ENCODE measurements around the gene CCDC12. TPM values are rescaled to one million over a fixed set of nuclear protein-coding genes. Genes with fewer than 3 reads are reported as not detected.

The CCDC12 gene
- total RNA-seq, 1 experiment from 2014 or later: 36.0 TPM

DNA sequence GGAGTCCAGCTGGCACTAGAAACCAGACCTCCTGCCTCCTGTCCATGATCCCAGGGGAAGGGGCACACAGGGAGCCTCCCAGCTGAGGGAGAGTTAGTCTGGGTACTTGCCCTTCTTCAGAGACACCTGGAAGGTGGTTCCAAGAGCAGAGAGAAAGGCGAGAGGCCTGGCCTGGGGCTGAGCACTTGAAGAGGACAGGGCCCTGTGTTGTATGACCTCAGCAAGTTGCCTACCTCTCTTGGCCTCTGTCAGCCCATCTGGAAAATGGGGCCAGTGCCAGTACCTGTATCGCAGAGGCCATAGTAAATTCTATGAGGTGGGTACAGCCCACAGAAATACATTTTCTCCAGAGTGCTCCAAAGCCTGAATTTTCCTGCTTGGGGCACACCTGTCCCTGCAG is 79.5 kb downstream of the CCDC12 start:
- DNase-seq (ENCODE audit: low read depth): no peak

DNA sequence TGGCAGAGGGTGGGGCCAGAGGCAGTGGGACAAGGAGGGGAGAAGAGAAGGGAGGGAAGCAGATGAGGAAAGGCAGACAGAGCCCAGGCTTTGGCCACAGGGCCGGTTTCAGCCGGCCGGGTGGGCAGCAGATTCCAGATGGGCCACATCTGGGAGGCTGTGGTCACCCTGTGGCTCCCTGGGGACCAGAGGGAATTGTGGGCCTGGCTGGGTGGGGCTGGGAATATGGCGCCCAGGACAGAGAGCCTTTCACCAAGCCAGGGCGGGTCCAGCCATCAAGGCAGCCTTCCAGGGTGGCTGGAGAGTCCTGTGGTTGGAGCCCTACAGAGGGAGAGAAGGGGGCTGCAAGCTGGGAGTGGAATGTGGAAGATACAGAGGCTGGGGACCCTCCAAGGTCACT is 80.2 kb downstream of the CCDC12 start:
- DNase-seq (ENCODE audit: low read depth): no peak
- in situ Hi-C loops (cut with HindIII; ENCODE audit: low pct_unique_long_range_greater_than_20kb, low sequenced_read_pairs): no loop called here

More for the DNA sequence above, 79.5 kb downstream of the CCDC12 start:
- in situ Hi-C loops (cut with HindIII; ENCODE audit: low pct_unique_long_range_greater_than_20kb, low sequenced_read_pairs): no loop called here

DNA sequence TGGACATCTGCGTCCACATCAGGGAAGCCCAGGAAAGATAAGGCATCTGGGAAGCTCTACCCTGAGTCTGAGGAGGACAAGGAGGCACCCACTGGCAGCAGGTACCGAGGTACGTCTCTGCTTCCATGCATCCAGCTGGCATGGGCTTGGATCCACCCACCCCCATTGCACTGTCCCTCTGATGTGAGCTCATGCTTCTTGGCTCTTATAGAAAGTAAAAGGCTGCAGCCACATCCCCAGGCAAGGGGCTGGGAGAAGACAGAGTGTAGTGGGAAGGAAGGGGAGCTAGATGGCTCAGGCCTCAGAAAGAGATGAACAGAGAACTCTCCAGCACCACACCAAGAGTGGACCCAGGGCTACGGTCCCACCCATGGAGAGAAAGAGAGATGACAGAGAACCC is 80.8 kb downstream of the CCDC12 start:
- in situ Hi-C loops (cut with HindIII; ENCODE audit: low pct_unique_long_range_greater_than_20kb, low sequenced_read_pairs): no loop called here

DNA sequence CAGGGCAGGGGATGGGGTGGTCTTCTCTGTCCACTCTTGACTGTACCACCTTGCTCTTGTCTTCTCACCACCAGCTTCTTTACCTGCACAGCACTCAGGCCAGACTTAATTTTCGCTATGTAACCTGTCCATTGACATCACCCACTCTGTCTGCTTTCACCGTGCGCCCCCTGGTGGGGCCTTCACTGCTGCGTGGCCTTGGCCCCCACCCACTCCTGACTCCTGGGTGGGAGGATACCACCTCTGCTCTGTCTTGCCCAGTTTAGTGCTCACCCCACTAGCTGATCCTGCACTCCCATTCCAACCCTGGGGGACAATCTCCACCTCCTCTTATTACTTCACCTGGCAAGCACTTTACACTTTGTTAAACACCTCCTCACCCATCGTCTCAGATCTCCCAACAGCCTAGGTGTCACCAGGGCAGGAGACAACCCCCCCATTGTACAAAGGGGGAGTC is 81.3 kb downstream of the CCDC12 start:
- DNase-seq (ENCODE audit: low read depth): peak; percentile 34
- in situ Hi-C loops (cut with HindIII; ENCODE audit: low pct_unique_long_range_greater_than_20kb, low sequenced_read_pairs): no loop called here

More for the DNA sequence above, 80.8 kb downstream of the CCDC12 start:
- no peak for DNase-seq (ENCODE audit: low read depth)

DNA sequence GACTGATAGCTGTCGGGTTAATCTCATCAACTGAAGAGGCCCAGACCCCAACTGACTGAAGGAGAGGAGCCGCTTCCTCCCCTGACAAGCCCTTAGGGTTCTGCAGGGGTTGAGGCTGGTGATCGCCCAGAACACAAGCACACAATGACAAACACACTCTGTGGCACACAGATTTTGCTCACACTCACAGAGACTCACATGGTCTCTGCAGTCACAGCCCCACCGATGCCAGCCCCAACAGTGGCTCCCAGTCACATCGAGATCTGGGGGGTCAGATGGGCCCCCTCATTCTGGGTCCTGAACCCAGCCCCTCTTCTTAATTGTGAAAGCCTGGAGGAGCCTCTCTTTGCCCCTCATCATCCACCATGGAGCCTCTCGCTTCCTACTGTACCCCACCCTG is 82.3 kb downstream of the CCDC12 start:
- in situ Hi-C loops (cut with HindIII; ENCODE audit: low pct_unique_long_range_greater_than_20kb, low sequenced_read_pairs): no loop called here
- DNase-seq (ENCODE audit: low read depth): no peak

DNA sequence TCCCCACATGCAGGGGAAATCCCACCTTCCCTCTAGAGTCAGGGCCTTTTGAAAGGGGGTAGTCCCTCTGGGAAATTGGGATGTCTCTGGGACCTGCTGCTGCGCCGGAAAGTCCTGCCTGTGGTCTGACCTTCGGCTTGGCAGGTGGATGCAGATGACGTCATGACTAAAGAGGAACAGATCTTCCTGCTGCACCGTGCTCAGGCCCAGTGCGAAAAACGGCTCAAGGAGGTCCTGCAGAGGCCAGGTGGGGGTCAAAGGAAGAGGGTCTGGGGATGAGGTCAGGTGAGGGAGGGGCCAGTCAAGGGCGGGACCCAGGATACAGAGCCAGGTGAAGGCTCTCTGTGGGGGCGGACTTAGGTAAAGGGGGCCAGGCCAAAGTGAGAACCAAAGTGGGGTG is 82.8 kb downstream of the CCDC12 start:
- DNase-seq (ENCODE audit: low read depth): no peak
- in situ Hi-C loops (cut with HindIII; ENCODE audit: low pct_unique_long_range_greater_than_20kb, low sequenced_read_pairs): no loop called here

DNA sequence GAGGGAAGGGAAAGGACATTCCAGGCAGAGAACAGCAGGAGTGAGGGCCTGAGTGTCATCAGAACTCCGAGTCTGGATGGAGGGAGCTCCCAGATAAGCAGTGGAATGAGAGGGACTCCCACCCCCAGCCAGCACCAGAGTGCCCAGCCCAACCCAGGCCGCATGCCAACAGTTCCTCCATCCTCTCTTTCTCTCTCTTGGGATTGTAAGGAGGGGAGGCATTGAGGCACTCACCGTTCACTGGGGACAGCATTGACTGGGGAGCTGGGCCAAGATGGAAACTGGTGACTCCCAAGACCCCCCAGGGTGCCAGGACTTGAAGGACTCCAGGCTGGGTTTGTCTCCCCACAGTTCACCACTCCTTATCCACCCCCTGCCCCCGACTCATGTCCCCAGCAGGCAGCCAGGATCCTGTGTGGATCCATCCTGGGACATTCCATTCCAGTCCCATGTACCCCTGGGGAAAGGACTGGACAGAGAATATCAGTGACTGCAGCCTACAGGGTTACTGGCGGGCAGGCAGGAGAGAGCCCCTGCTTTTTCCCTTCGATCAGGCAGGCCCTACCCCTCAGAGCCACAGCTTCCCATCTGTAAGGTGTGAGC is 83.3 kb downstream of the CCDC12 start:
- DNase-seq (ENCODE audit: low read depth): no peak

DNA sequence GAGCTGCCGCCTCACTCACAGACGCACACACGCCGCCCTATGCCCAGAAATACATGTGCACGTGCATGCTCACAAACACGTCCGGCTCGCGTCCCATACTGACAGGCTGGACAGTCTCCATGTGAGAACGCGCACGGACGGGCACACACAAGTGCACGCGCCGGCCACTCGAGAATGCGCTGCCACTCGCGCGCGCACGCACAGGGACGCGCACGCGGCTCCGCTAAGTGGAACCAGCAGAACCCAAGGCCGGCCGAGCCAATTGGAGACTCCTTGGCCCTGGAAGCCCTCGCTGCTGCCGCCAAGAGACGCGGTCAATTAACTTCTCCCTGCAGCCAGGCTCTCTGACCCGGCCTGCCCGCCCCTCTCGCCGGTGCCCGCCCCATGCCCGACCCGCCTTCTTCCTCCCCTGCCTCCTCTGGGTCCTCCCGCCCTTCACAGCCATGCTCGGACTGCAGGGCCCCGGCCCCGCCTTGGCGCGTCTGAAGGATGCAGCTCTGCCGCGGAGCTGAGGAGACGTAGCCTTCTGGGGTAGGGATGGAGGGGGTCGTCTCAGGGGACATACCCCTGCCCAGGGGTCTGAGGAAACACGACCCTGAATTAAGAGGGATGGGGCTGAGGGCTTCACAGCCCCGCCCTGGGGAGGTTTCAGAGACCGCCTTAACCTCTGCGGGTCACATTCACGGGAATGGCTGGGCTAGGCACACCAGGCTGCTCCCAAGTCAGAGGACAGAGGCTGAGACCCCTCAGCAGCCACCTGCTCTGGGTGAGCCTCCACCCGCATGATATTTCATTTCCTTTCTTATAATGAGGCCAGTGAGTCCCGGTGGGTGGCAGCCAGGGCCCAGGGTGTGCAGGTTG is 84.0 kb downstream of the CCDC12 start:
- DNase-seq (ENCODE audit: low read depth): peak; percentile 89
- in situ Hi-C loops (cut with HindIII; ENCODE audit: low pct_unique_long_range_greater_than_20kb, low sequenced_read_pairs): no loop called here

More for the DNA sequence above, 83.3 kb downstream of the CCDC12 start:
- in situ Hi-C loops (cut with HindIII; ENCODE audit: low pct_unique_long_range_greater_than_20kb, low sequenced_read_pairs): no loop called here

DNA sequence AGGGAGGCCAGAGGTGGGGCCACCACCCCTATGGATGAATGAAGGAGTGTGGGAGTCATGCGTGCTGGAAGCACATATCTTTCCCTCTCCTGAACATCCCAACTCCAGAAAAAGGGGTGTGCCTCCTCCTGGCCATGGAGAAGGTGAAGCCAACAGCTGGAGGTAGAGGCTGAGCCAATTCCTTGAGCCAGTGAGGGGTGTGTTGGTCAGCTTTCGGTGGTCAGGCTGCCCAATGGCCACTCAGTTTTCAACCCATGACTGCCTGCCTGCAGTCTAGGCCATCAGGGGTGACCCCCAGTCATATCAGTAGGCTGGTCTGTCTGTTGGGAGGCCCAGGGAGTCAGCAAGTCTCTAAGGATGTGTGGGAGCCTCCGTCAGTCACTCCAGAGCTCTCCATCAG is 85.4 kb downstream of the CCDC12 start:
- DNase-seq (ENCODE audit: low read depth): no peak
- in situ Hi-C loops (cut with HindIII; ENCODE audit: low pct_unique_long_range_greater_than_20kb, low sequenced_read_pairs): no loop called here

DNA sequence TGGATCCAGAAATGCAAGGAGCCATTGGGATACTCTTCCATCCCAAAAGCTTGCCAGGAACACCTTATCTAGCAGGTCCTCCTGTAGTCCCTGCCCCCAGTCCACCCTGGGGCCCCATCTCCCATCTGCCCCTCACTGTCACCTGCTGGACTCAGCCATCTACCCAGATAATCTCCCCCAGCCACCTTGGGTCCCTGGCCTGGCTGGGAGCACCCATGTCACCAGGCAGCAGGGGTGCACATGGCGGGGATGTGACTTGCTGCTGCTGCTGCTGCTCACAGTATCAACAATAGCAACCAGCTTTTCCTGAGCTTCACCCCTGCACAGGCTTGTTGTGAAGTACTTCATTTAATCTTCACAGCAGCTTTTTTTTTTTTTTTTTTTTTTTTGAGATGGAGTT is 86.4 kb downstream of the CCDC12 start:
- in situ Hi-C loops (cut with HindIII; ENCODE audit: low pct_unique_long_range_greater_than_20kb, low sequenced_read_pairs): no loop called here
- no peak for DNase-seq (ENCODE audit: low read depth)

DNA sequence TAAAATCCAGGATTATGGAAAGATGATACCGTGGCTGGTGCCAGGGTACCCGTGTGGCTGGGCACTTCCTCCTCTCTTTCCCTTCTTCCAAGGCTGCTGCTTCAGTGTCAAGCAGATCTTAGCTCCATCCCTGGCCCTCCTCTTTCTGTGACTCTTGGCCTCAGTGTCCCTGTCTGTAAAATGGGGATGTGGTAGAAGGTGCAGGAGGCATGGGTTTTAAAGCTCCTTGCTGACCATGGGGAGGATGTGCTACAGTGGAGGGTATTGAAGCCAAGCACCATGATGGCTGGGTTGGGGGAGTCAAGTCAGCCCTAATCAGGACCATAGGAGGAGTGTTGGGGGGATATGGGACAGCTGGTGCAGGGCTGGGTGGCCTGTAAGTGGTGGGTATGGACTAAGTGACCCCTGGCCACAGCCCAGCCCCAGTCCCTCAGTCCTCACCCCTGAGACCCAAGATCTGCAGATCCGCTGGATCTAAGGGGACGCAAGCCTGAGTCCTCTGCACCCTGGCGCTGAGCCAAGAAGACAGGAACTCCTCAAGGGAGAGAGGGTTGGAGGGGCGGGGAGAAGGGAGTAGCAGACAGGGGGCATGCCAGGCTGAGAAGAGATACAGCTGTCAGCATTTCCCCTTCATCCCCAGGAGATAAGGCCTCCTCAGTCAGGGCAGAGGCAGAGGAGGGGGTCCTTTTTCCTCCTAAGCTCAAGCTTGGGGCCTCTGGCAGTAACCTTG is 87.0 kb downstream of the CCDC12 start:
- in situ Hi-C loops (cut with HindIII; ENCODE audit: low pct_unique_long_range_greater_than_20kb, low sequenced_read_pairs): no loop called here
- no peak for DNase-seq (ENCODE audit: low read depth)

DNA sequence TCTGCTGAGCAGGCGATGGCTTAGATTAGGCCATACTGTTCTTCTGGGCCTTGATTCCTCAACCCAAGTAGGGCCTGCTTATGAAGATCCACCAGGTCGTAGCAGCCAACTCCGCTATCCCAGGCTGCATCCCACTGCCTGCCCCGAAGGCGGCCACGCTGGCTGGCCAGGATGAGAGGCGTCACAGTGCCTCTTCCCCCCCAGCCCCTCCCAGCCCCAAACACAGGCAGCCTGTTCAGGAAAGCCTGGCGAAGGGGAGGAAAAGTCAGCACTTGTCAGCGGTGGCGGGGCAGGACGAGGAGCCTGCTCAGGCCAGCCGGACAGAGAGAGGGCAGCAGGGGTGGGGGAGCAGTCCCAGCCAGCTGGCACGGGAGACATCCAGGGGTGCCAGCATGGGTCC is 87.8 kb downstream of the CCDC12 start:
- in situ Hi-C loops (cut with HindIII; ENCODE audit: low pct_unique_long_range_greater_than_20kb, low sequenced_read_pairs): no loop called here
- no peak for DNase-seq (ENCODE audit: low read depth)

DNA sequence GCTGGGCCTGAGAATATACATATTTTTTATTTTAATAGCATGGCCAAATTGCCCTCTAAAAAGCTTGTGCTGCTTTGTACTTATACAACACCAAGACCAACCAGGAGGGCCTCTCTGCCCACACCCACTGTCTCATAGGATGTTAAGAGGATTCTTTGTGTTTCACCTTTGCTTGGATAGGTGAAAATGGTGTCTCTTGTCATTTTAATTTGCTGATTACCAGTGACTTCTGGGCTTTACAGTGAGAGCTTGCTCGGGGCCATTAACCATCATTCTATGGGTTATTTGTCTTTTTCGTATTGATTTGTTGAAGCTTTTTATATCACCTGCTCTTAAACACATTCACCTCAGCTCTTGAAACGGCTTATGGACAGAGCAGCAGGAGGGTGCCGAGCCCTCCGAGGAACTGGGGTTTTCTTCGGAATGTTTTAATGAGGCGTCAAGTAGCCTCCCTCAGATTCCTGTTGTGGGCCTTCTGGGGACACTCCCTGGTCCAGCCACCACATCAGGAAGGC is 88.5 kb downstream of the CCDC12 start:
- no peak for DNase-seq (ENCODE audit: low read depth)
- in situ Hi-C loops (cut with HindIII; ENCODE audit: low pct_unique_long_range_greater_than_20kb, low sequenced_read_pairs): no loop called here

DNA sequence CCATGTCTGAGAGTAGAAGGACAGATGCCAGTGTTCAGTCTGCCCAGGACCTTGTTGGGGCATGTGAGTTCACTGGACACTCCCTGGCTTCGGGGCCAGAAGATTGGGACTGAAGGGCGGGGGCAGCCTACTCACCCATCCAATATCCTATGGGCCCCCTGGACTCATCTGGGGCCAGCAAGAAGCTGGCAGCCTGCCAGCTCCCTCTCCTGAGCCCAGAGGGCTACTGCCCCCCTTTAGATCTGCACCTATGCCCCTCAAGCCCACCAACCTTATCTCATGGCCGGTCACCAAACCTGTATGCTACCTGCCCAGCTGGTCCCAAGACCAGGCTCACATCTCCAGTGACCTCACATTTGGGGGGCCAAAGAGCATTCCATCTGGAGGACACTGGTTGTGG is 90.9 kb downstream of the CCDC12 start:
- DNase-seq (ENCODE audit: low read depth): no peak
- in situ Hi-C loops (cut with HindIII; ENCODE audit: low pct_unique_long_range_greater_than_20kb, low sequenced_read_pairs): no loop called here

DNA sequence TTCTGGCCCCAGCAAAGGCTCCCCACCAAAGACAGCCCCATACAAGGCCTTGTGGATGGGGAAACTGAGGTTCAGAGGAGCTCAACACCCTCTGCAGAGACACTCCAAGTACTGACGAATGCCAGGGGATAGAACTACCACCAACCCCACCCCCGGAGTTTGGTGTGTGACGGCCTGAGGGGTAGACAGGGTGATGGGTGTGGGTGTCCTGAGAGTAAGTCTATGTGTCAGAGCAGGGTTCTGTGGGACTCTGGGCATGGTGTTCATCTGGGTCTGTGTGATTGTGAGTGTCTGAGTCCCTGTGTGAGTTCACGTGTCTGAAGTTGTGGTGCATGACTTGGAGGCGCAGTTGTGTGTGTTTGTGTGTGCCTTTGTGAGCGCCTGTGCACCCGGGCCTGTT is 91.6 kb downstream of the CCDC12 start:
- in situ Hi-C loops (cut with HindIII; ENCODE audit: low pct_unique_long_range_greater_than_20kb, low sequenced_read_pairs): no loop called here
- no peak for DNase-seq (ENCODE audit: low read depth)

DNA sequence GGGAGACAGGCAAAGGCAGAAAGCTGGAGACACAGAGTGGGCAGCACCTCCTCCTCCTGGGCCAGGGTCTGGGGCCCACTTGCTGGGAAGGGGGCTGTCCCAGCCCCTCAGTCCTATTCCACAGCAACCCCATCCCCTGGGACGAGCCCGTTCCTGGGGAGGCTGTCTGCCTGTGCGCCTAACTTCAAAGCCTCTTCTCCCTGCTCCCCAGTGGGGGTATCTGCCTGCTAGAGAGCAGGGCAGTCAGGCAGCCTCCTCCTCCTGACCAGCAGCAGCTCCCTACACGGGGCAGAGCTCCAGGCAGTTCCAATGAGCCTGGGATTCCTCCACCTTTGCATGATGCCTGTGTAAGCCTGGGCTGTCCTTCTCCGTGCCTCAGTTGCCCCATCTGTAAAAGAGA is 92.1 kb downstream of the CCDC12 start:
- in situ Hi-C loops (cut with HindIII; ENCODE audit: low pct_unique_long_range_greater_than_20kb, low sequenced_read_pairs): no loop called here
- no peak for DNase-seq (ENCODE audit: low read depth)

DNA sequence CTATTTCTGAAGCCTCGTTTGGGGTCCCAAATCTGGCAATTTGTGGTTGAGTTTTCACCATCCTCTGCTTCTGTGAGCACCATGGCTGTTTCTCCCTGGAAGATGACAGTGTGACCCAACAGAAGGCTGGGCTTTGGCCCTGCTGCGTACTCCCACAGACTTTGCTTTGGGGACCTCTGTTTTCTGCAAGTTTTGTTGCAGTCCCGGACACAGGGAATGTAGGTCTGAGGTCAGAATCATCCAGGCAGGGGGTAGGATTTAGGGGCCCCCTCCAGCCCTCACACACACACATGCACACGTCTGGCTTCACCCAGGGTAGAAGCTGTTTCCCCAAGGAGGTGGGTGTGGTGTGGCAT is 92.7 kb downstream of the CCDC12 start:
- in situ Hi-C loops (cut with HindIII; ENCODE audit: low pct_unique_long_range_greater_than_20kb, low sequenced_read_pairs): no loop called here

DNA sequence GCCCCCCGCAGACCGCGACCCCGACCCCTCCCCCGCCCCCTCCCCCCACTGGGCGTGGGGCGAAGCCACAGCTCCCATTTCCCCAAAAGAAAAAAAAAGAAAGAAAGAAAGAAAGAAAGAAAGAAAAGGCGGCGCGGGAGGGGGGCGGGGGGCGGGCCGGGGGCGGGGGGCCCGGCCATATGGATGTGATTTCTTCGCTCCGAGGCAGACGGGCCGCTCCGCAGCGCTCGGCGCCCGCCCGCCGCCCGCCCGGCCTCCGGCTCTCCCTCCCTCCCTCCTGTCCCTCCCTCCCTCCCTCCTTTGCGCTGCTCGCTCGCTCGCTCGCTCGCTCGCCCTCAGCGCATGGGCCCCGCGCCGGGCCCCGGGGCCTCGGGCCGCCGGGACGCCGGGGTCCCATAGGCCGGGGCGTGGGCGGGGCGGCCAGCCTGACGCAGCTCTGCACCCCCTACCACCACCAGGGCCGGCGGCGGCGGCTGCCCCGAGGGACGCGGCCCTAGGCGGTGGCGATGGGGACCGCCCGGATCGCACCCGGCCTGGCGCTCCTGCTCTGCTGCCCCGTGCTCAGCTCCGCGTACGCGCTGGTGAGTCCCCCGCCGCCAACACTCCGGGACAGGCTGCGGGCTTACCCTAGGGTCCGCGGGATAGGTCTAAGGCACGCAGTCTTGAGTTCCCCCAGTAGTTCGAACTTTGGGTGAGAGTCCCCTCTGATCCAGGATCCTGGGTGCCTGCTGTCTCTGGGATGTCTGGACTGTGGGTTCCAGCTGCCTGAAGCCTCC is 93.3 kb downstream of the CCDC12 start:
- no peak for DNase-seq (ENCODE audit: low read depth)
- in situ Hi-C loops (cut with HindIII; ENCODE audit: low pct_unique_long_range_greater_than_20kb, low sequenced_read_pairs): no loop called here

More for the DNA sequence above, 92.7 kb downstream of the CCDC12 start:
- no peak for DNase-seq (ENCODE audit: low read depth)
